Gastrocnemius medialis (tissue), 4 donors: Measurements from ENCODE around the gene PSMD9. TPM values are rescaled to one million over a fixed set of nuclear protein-coding genes. Genes with fewer than 3 reads are reported as not detected.
"Not testable (repeated sequence)": the region's sequence is repeated elsewhere in the genome, so short reads cannot be mapped to it uniquely, and the experiment has no call there.

Experiments
- ATAC-seq, 2 donors: fragments of 150-250 bp; one replicate each; pipeline ENCODE4 v1.9.1; 2016
- DNase-seq, 2 donors: peaks; one replicate each; pipeline ENCODE4 v3.0.0-alpha.2; 2019
- H3K27ac ChIP-seq, 4 donors: fragments of 200-600 bp; sonication (generic); 1 replicate in 1 of 4; 2 replicates in 3 of 4; pipeline ENCODE4 v1.5.1; 2016 to 2018; ENCODE audit warnings: mild to moderate bottlenecking in 2 of 4, moderate library complexity in 1 of 4
- H3K27me3 ChIP-seq, 3 donors: fragments of 200-600 bp; sonication (generic) in 2 of 3; 1 replicate in 1 of 3; 2 replicates in 2 of 3; pipeline versions ENCODE4 v1.5.1 to v1.6.0; 2016 to 2019; ENCODE audit warnings: mild to moderate bottlenecking in 1 of 3, moderate library complexity in 1 of 3
- H3K36me3 ChIP-seq, 2 donors: fragments of 200-600 bp; sonication (generic) in 1 of 2; one replicate each; pipeline ENCODE4 v1.5.1; 2017 to 2018
- H3K4me1 ChIP-seq, 2 donors: fragments of 200-600 bp; sonication (generic) in 1 of 2; one replicate each; pipeline ENCODE4 v1.5.1; 2016 to 2017; ENCODE audit warnings: mild to moderate bottlenecking in 2 of 2
- H3K4me3 ChIP-seq, 4 donors: fragments of 200-600 bp; sonication (generic) in 3 of 4; 1 replicate in 1 of 4; 2 replicates in 3 of 4; pipeline ENCODE4 v1.5.1; 2016 to 2019; ENCODE audit warnings: mild to moderate bottlenecking in 2 of 4
- H3K9me3 ChIP-seq, 3 donors: fragments of 200-600 bp; sonication (generic) in 2 of 3; 1 replicate in 1 of 3; 2 replicates in 2 of 3; pipeline ENCODE4 v1.5.1; 2016 to 2019
- POLR2A ChIP-seq, 2 donors: fragments of 450-650 bp; IDR thresholded peaks; one replicate each; pipeline ENCODE4 v1.6.1; 2017; ENCODE audit warnings: antibody characterized with exemption in 2 of 2, mild to moderate bottlenecking in 2 of 2, moderate library complexity in 2 of 2
- in situ Hi-C, 4 donors: fragments of 200-750 bp; cut with MboI; loops; one replicate each; pipeline versions ENCODE4 v1.15.0 to v1.8.0; 2017; ENCODE audit warnings: low sequenced_read_pairs in 4 of 4
- intact Hi-C: fragments of 100-400 bp; cut with DNase I; formaldehyde crosslinking; loops from one replicate; pipeline ENCODE4 v1.15.1; 2023; ENCODE audit warnings: low total_unique reads
- total RNA-seq, 4 donors: library from RNA; depleted of rRNA; stranded (reverse); fragments of >200 nt; gene quantifications; one replicate each; pipeline versions ENCODE4 v1.1.0 to v1.2.3, GENCODE V29; 2016
- TF ChIP-seq, protein P1 (sequence below), 5 experiments: fragments of 450-650 bp in 3 of 5; fragments of 200-600 bp in 2 of 5; sonication (generic) in 2 of 5; IDR thresholded peaks in 4 of 5; conservative IDR thresholded peaks in 1 of 5; 1 replicate in 4 of 5; 2 replicates in 1 of 5; pipeline ENCODE4 v1.5.1; 2016 to 2019; ENCODE audit warnings: antibody characterized with exemption in 5 of 5, mild to moderate bottlenecking in 3 of 5, moderate library complexity in 3 of 5

Gene PSMD9
- total RNA-seq, 4 donors from 2014 or later, result 16.5 to 84.9 (median 47.0) TPM

- H3K4me3 ChIP-seq, result no peak overlapping the region
- no peaks in the 10 kb centered on the region for H3K27me3 ChIP-seq
- no peaks in the 10 kb centered on the region for H3K9me3 ChIP-seq
- H3K36me3 ChIP-seq, result no peaks in the 10 kb centered on the region
- in situ Hi-C loops, result no loop called here
- TF ChIP-seq POLR2A (IDR thresholded peaks at IDR 0.05), result no peak
- TF ChIP-seq, protein P1, sequence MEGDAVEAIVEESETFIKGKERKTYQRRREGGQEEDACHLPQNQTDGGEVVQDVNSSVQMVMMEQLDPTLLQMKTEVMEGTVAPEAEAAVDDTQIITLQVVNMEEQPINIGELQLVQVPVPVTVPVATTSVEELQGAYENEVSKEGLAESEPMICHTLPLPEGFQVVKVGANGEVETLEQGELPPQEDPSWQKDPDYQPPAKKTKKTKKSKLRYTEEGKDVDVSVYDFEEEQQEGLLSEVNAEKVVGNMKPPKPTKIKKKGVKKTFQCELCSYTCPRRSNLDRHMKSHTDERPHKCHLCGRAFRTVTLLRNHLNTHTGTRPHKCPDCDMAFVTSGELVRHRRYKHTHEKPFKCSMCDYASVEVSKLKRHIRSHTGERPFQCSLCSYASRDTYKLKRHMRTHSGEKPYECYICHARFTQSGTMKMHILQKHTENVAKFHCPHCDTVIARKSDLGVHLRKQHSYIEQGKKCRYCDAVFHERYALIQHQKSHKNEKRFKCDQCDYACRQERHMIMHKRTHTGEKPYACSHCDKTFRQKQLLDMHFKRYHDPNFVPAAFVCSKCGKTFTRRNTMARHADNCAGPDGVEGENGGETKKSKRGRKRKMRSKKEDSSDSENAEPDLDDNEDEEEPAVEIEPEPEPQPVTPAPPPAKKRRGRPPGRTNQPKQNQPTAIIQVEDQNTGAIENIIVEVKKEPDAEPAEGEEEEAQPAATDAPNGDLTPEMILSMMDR (IDR thresholded peaks at IDR 0.05 in 4 of 5, conservative IDR thresholded peaks at IDR 0.05 in 1 of 5), result no peak
- intact Hi-C loops, result no loop called here
- no peak for DNase-seq
- H3K4me1 ChIP-seq, result no peaks in the 10 kb centered on the region
- no peak overlapping the region for H3K27ac ChIP-seq
- ATAC-seq, result no peak
Observed at GRCh38 chr12:121873216-121873569, 15.4 kb upstream of the PSMD9 start.

DNA sequence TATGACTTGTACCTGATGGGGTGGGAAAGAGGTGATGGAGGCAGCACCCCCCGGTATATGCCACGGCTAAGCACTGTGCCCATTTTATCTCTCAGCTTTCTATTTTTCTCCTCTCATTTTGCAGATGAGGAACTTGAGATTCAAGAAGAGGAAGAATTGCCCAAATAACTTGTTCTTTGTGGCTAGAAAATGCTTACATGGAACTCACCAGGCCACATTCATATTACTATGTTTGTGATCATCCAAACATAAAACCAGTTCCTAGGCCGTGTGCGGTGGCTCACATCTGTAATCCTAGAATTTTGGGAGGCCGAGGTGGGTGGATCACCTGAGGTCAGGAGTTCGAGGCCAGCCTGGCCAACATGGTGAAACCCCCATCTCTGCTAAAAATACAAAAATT is 14.5 kb upstream of the PSMD9 start:
- no peaks in the 10 kb centered on the region for H3K4me1 ChIP-seq
- intact Hi-C loops, result no loop called here
- no peak overlapping the region for H3K27ac ChIP-seq
- no peak for TF ChIP-seq POLR2A (IDR thresholded peaks at IDR 0.05)
- TF ChIP-seq, protein P1 (IDR thresholded peaks at IDR 0.05 in 4 of 5, conservative IDR thresholded peaks at IDR 0.05 in 1 of 5), result no peak
- no peak for DNase-seq
- H3K36me3 ChIP-seq, result no peaks in the 10 kb centered on the region
- no peak for ATAC-seq
- H3K9me3 ChIP-seq, result no peaks in the 10 kb centered on the region
- no peak overlapping the region for H3K4me3 ChIP-seq
- in situ Hi-C loops, result no loop called here
- no peaks in the 10 kb centered on the region for H3K27me3 ChIP-seq

DNA sequence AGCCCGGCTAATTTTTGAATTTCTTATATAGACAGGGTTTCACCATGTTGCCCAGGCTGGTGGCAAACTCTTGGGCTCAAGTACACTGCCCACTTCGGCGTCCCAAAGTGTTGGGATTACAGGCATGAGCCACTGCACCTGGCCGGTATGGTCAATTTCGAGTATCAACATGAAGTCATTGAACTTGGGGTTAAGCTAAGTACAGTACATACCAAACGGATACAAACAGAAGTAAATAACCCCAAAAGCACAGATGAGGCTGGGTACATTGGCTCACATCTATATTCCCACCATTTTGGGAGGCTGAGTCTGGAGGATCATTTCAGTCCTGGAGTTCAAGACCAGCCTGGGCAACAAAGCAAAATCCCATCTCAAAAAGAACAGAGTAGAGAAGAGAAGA is 13.0 kb upstream of the PSMD9 start:
- no peak for TF ChIP-seq POLR2A (IDR thresholded peaks at IDR 0.05)
- TF ChIP-seq, protein P1 (IDR thresholded peaks at IDR 0.05 in 4 of 5, conservative IDR thresholded peaks at IDR 0.05 in 1 of 5), result no peak
- H3K4me1 ChIP-seq, result no peaks in the 10 kb centered on the region
- ATAC-seq (no peak), DNase-seq (no peak)
- in situ Hi-C loops (no loop called here), intact Hi-C loops (no loop called here)
- no peak overlapping the region for H3K27ac ChIP-seq
- H3K9me3 ChIP-seq, result no peaks in the 10 kb centered on the region
- H3K4me3 ChIP-seq, result no peak overlapping the region
- H3K27me3 ChIP-seq, result no peaks in the 10 kb centered on the region
- H3K36me3 ChIP-seq, result no peaks in the 10 kb centered on the region

DNA sequence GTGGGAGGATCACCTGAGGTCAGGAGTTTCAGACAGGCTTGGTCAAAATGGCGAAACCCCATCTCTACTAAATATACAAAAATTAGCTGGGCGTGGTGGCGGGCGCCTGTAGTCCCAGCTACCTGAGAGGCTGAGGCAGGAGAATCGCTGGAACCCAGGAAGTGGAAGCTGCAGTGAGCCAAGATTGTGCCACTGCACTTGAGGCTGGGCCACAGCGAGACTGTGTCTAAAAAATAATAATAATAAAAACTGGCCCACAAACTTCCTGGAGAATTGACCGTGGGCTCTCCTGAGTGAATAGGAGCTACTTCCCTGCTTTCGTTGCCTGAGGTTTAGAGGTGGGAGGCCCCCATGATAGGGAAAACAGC is 12.5 kb upstream of the PSMD9 start:
- DNase-seq, in situ Hi-C loops, intact Hi-C loops, ATAC-seq, H3K4me3 ChIP-seq, H3K27ac ChIP-seq, H3K4me1 ChIP-seq, H3K27me3 ChIP-seq, H3K36me3 ChIP-seq, H3K9me3 ChIP-seq: not testable (repeated sequence)

- TF ChIP-seq POLR2A (IDR thresholded peaks at IDR 0.05), result no peak
- TF ChIP-seq, protein P1 (IDR thresholded peaks at IDR 0.05 in 4 of 5, conservative IDR thresholded peaks at IDR 0.05 in 1 of 5), result no peak
- peaks cover 0 to 3% of the 10 kb centered on the region in 2 donors for H3K4me1 ChIP-seq
- H3K4me3 ChIP-seq, result no peak overlapping the region
- DNase-seq (no peak), ATAC-seq (no peak)
- no peaks in the 10 kb centered on the region for H3K27me3 ChIP-seq
- intact Hi-C loops (no loop called here), in situ Hi-C loops (loop anchor here in 3 of 4 donors (10.0 kb wide), 2 partner anchors 88 to 188 kb away; partner anchors contain the start of gene RHOF (in 3 of the 3))
- H3K9me3 ChIP-seq, result no peaks in the 10 kb centered on the region
- H3K27ac ChIP-seq, result no peak overlapping the region
- no peaks in the 10 kb centered on the region for H3K36me3 ChIP-seq
Observed at GRCh38 chr12:121883315-121883660, 5.3 kb upstream of the PSMD9 start.

DNA sequence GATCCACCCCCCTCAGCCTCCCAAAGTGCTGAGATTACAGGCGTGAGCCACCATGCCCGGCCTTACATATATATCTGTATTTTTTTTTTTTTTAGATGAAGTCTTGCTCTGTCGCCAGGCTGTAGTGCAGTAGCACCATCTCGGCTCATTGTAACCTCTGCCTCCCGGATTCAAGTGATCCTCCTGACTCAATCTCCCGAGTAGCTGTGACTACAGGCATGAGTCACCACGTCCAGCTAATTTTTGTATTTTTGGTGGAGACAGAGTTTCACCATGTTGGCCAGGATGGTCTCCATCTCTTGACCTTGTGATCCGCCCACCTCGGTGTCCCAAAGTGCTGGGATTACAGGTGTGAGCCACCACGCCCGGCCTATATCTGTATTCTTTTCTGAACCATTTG is 3.5 kb upstream of the PSMD9 start:
- in situ Hi-C loops, result loop anchor here in 3 of 4 donors (5.0 to 10.0 kb wide), 3 partner anchors 90 to 193 kb away; partner anchors contain the start of gene RHOF (in 3 of the 3)
- H3K27ac ChIP-seq, H3K27me3 ChIP-seq, ATAC-seq, H3K9me3 ChIP-seq, H3K4me3 ChIP-seq, DNase-seq, H3K36me3 ChIP-seq: not testable (repeated sequence)
- intact Hi-C loops, result loop anchor here (5.0 kb wide), 1 partner anchor 198 kb away; no protein-coding TSS in a partner anchor
- peaks cover 12 to 13% of the 10 kb centered on the region in 2 donors for H3K4me1 ChIP-seq
